Activated gamma-delta T cell treated with Interleukin-2 at 50 U/mL for 16 hours (primary cell): ENCODE data around the gene HSF5.
A peak's percentile ranks its signal among the peaks of the same experiment; 100 is the strongest.

Experiments used
- DNase-seq: peaks from one replicate; pipeline ENCODE4 v3.0.0-alpha.2; 2020

HSF5 gene

DNA sequence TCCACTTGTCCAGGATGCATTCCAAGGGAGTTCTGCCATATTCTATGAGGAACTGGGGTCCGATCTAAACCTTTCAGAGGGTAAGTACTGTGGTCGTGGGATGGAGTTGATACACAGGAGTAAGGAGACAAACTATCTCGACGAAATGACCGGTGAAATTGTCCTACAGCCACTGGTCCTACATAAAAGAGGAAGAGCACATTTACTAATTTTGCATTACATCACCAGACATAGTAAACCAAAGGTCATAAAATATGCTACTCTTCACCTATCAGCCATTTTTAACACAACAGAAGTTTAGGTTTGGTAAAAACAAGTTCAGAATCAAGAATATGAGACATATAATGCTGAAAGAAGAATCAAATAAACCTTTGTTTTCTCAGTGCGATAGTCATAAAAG is 8.1 kb downstream of the HSF5 start:
- DNase-seq: no peak

DNA sequence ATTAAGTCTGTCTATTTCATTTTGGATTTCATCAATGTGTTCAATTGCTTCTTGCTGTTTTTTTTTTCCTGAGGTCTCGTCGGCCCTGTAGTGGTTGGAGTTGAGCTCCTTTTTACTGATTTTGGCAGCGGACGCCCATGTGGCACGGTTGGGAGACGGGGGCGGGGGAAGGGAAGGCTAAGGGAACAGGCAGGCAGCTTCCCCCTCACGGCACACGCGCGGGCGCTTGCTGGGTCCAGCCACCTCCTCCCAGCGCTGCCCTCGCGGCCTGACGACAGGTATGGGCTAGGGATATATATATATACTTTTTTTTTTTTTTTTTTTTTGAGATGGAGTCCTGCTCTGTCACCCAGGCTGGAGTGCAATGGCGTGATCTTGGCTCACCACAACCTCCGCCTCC is 11.4 kb downstream of the HSF5 start:
- DNase-seq: no peak

DNA sequence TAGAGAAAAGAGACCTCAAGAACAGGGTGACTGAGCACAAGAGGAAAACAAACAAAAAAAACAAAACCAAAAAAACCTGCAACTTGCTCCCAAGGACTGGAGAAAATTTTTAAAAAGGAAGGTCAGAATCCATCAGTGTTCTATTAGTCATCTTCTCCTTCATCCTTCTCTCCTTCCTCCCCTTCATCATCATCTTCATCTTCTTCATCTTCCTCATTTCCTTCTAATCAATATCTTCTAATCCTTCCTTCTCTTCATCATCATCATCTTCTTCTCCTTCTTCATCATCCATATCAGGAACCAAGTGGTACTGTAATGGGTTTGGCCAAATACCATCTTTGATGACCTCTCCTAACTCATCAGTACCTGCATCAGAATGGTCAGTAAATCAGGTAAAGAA is 12.2 kb downstream of the HSF5 start:
- no peak for DNase-seq

DNA sequence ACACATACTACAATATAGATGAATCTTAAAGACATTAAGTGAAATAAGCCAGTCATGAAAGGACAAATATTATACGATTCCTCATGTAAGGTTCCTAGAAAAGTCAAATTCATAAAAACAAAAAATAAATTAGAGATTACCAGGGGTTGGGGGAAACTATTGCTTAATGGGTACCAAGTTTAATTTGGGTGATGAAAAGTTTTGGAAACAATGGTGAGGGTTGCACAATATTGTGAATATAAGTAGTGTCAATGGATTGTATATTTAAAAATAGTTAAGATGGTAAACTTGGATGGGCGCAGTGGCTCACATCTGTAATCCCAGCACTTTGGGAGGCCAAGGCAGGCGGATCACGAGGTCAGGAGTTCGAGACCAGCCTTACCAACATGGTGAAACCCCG is 17.9 kb downstream of the HSF5 start:
- DNase-seq: no peak

DNA sequence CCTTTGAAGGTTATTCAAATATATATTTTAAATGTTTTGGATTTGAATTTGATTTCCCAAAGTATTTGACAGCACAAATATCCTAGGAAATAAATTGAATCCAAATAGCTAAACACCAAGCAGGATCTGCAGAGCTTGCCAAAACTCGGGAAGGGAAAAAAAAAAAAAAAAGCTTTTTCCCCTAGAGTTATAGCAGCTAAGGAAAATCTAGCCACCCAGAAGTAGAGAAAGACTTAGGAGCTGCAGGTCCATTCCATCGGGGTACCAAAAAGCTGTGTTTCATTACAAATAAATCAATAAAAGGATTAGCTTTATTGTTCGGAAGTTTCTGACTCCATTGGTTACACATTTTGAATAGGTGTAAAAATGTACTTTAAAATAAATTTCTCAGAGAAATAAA is 19.3 kb downstream of the HSF5 start:
- DNase-seq: no peak

DNA sequence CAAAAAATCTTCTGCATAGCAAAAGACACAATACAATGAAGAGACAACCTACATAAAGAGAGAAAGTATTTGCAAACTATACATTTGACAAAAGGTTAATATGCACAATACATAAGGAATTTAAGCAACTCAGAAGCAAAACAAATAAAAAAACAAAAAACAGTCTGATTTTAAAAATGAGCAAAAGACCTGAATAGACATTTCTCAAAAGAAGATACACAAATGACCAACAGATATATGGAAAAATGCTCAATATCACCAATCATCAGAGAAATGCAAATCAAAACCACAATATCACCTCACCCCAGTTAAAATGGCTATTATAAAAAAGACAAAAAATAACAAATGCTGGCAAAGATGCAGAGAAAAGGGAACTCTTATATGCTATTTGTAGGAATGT is 32.7 kb downstream of the HSF5 start:
- no peak for DNase-seq

DNA sequence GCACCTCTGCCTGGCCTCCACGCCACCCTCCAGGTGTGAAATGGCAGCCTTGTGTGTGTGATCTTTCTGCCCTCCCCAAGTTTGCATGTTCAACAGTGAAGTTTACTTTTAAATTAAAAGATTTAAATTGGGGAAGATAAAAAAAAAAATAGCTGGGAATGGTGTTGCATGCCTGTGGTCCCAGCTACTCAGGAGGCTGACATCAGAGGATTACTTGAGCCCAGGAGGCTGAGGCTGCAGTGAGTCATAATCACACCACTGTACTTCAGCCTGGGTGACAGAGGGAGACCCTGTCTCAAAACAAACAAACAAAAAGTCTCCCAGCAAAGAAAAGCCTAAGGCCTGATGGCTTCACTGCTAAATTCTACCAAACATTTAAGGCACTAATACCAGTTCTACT is 35.5 kb downstream of the HSF5 start:
- no peak for DNase-seq

DNA sequence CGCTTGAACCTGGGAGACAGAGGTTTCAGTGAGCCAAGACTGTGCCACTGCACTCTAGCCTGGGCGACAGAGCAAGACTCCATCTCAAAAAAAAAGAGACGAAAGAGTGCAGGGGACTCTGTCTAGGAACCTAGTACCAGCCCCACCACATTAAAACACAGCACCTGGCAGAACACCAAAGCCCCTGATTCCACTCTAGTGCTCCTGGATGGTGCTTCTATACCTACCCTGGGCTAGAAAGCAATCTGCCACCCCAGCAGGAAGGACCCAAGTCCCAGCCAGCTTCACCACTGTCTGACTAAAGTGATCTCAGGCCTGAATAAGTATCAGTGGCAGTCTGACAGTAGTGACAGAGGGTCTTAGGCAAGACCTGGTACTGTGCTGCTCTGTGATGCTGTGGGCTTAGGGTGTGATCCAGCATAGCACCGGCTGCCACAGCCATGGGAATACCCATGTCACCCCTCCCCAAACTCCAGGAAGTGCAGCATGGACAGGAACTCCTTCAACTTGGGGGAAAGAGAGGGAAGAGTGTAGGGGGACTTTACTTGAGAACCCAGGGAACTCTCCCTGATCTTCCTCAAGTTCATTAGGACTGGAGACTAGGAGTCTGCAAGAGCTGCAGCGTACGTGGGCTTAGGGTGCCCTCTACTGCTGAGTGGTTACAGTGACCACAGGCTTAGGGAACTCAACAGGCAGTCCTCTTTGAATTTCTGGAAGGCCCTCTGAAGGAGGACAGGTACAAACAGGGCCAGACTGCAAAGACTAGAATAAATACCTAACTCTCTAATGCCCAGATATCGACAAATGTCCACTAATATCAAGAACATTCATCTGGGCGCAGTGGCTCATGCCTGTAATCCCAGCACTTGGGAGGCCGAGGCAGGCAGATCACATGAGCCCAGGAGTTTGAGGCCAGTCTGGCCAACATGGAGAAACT is 40.9 kb downstream of the HSF5 start:
- DNase-seq: peak; percentile 41

DNA sequence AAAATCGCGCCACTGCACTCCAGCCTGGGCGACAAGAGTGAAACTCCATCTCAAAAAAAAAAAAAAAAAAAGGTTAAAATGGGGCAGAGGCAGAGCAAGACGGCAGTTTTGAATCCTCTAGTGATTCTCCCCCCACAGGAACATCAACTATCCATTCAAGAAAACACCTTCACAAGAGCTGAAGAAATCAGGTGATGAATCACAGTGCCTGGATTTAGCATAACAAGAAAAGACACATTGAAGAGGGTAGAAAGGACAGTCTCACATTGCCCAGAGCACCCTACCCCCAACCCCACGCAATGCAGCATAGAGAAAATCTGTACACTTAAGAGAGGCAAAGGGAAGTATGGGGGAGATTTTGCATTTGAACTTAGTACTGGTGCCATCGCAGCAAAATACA is 42.1 kb downstream of the HSF5 start:
- no peak for DNase-seq

DNA sequence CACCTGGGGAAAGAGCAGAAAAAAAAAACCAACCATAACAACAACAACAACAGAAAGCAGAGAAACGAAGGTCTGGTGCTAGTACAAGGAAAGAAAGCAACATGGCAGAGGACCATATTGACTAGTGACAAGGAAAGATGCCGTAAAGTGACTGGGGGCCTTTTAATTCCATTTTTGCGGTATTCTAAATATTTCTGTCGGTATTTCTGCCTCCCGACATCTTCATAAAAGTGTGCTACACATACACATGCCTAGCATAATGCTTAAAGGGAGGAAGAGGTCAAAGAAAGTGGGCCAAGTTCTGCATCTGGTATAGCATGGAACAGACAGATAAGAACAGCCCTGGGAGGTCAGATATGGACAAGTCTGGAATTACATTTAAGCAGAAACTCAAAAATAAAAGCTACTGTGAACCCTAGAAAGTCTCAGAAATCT is 51.4 kb downstream of the HSF5 start:
- no peak for DNase-seq

DNA sequence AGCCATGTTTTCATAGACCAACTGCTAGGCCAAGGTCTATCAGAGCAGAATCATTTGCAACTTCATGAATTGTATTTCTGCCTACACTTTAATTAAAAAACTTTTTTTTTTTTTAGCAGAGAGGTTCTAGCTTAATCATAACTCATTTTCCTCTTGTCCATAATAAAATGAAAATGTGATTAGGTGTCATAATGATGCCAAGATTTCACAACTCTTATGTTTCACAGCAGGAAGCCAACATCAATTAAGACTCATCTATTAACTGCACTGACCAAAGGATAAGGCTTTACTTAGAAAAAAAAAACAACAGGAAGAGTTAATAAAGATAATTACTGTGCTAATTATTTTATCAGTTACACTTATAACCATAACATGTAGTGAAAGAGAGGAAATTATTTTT is 52.0 kb downstream of the HSF5 start:
- no peak for DNase-seq

DNA sequence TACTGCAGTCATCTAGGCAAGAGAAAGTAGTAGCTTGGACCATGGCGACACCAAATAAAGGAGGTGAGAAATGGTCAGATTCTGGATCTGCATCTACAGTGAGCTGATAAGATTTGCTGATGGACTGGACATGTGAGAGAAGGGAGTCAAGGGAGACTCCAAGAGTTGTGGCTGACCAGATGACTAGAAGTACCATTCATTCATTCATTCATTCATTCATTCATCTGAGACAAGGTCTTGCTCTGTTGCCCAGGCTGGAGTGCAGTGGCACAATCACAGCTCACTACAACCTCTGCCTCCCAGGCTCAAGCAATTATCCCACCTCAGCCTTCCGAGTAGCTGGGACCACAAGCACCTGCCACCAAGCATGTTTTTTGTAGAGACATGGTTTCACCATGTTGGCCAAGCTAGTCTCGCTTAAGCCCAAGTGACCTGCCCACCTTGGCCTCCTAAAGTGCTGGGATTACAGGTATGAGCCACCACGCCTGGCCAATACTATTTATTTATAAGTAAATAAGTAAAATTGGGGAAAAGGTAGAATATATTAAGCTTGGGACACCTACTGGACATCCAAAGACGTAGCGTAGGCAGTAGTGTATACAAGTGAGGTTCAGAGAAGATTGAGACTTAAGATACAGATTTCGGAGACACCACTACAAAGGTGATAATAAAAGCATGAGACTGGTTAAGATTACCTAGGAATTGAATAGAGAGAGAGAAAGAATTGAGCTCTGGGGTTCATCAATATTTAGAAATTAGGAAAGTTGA is 55.2 kb downstream of the HSF5 start:
- DNase-seq: no peak

DNA sequence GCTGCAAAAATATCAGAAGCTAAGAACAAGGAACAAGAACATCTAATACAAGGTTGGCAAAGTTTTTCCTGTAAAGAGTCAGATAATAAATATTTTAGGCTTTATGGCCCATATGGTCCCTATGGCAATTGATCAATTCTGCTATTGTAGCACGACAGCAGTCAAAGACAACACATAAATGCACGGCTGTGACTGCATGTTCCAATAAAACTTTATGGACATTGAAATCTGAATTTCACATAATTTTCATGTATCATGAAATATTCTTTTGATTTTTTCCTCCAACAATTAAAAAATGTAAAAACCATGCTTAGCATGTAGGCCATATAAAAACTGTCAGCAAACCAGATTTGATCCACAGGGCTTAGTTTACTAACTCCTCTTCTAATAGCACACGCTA is 60.4 kb downstream of the HSF5 start:
- DNase-seq: no peak

DNA sequence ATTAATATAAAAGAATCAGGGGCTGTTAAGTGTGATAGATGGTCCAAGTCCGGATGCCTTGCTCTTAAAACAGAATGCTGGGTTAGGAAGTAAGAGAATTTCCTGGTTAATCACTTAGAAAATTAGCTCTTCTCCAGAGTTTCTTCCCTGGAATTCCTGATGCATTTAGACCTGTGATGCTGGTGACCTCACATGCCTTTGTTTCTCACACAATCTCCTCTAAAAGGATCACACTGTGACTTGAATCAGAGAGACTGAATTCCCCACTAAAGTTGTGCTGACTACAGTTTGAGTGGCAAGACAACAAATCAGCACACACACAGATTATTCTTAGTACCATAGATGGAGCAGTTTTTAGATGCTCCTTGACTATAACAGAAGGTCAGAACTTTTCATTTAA is 66.5 kb downstream of the HSF5 start:
- no peak for DNase-seq

DNA sequence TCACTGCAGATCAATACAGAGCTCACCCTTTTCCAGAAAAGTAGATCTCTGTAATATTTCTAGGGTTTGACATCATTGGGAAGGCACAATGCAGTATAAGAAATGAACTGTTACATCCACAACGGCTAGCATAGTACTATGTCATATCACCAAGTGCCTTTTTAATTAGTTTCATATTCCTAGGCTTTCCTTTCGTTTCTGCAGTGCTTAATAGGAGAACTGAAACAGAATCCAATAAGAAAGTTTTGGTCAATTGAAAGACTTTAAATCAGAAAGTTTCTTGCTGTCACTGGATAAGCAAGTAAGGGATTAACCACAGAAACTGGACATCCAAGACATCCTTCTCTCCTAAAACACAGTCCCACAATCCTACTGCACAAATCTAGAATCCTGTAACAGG is 67.4 kb downstream of the HSF5 start:
- no peak for DNase-seq

DNA sequence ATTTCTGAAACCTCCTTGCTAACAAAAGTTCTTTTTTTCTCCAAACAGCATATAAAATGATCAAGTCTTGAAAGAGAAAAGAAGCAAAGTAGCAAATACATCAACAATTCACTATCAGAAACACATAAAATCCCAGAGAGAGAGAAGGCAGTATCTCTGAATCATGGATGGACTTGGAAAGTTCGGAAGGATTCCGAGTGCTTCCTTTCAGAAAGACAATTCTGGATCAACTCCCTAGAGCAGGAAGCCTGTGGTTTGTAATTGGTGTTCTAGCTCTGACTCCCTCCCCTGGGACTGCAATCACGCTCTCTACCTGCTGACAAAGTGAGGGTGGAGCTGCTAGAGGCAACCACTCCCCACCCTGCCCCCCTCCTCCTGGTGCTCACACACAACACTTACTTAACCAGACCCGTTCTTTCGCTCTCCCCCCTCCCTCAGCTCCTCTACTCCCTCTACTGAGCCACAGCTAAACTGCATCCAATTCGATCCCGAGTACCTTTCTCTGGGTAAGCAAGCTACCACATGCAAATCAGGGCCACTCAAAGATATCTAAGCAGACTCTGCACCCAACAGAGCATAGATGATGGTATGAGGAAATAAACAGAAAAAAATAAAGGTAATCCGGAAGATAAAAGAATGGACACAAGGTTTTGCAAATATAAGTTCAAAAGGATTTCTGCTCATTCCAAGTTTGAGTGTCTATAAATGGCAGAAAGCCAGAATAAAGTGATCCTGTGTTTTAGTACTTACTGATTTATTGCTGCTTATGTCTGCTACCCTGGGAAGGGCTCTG is 70.7 kb downstream of the HSF5 start, which contains the start of gene RNF43:
RNF43 (minus strand) TSS at position 235 of the 793 bp plus-strand sequence. CDS start 1,957 bp downstream, outside the sequence.
- peak; percentile 88 for DNase-seq

DNA sequence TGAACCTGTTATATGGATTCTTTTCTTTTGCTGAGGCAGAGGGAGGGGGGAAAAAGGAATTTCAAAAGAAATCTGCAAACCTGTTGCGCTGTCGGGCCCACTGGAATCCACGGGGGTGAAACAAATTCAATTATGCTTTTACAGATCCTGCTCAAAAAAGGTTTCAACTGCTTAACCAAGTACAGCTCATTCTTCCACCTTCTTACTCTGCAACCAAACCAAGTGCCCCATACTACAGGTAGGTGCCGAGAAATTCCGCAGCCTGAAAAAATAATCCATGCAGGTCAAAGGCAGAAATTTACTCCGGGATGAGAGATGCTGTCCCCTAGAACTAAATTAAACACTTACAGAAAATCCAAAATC is 71.3 kb downstream of the HSF5 start:
- no peak for DNase-seq

DNA sequence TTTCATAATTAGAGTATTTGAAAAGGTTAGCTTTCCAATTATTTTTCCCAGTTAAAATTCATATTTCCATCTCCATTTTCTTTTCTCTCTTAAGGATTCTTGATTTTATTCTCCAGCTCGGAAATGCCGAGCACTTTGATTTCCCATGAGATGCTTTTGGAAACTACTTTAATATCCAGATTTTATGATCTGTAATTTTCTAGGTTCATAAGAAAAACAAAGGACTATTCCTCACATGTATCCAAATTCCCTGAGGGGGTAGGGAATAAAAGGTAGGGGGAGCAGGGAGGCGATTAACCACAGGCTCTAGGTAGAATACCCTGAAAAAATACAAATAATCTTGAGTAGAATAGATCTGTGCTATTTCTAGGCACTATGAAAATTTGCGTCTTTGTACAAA is 71.8 kb downstream of the HSF5 start:
- DNase-seq: no peak

DNA sequence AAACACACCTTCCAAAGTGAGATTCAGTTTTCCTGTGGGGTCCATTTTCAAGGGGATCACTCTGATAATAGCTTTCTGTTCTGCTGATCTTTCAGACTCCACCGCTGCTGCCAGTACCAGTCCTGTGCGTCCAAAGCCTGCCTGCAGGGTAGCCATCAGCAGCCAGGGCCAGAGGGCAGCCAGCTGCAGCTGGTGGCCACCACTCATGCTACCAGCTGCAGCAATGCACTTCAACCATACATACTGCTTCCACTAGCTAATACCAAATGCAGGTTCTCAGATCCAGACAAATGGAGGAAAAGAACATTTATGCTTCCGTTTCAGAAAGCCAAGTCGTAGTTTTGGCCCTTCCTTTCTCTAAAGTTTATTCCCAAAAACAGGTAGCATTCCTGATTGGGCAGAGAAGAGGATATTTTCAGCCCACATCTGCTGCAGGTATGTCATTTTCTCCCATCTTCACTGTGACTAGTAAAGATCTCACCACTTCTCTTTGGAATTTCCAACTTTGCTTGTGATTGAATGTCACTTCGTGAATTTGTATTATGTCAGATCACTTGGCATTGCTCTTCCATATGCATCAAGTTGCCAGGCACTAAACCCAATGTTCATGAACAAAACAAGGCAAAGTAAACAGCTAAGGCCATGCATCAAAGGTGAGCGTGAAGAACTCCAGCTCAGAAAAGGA is 72.7 kb downstream of the HSF5 start:
- DNase-seq: no peak

DNA sequence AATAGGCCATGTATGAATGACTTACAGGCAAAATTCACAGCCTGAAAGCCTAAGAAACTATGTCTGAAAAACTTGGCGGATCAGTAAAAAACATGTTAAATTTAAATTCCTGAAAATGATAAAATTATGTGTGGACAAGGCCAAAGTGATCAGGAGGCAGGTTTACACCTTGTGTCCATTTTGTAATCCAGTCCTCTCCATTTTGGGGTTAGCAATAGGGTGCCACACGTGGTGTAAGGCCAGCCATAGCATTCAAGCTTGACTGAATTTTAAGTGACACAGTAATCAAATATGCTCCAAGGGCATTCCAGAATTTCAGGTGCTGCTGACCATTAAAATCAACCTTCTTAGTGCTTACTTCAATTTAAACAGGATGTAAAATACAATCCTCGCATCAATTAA is 73.6 kb downstream of the HSF5 start:
- no peak for DNase-seq

DNA sequence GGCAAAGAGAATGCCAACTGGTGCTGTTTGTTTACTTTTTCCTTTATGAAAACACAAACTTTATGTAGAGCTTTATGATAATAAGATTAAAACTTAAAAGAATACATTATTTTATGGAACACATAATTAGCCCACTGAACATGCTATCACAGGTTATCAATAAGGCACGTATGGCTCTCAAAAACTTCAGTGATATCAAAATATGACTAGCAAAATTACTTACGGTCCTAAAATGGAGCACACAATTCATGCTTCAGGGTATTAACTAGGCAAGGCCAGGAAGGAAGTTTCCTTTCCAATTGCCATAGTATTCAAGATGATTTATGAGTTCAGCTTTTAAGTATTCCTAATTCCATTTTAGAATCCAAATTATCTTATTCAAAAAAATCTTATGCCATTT is 74.5 kb downstream of the HSF5 start:
- DNase-seq: no peak

DNA sequence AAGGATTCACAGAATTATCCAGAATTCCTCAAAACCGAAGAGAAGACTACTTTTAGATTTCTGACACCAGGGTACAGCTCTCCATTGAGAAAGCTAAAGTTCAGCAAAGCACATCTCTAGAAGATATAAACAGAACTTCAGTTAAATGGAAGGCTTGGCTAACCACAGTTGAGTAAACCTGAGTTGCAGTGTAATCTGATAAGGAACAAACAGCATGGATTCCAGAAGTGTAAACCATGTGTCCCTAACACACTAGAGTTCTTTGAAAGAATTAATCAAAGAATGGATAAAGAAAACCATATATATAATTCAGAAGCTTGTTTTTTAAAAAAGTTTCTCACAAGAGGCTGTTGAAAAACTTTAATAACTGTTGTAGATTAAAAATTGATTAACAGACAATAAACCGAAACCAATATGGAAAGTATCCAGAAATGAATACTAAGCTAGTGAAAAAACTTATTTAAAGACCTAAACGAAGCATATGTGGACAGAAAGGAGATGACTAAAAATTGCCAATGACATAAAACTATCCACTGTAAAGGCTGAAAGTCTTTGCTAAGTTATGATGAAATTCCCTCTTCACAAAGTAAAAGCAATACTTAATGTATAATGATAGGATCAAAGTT is 75.1 kb downstream of the HSF5 start:
- no peak for DNase-seq
